Bronchial epithelial cell (primary cell): ENCODE results near the gene YES1. TPM values are rescaled to one million over a fixed set of nuclear protein-coding genes. Genes with fewer than 3 reads are reported as not detected.
"Not testable (repeated sequence)": the region's sequence is repeated elsewhere in the genome, so short reads cannot be mapped to it uniquely, and the experiment has no call there.

Experiments used
- DNase-seq: peaks from one replicate; pipeline ENCODE4 v3.0.0-alpha.2; 2010; ENCODE audit warnings: low read depth
- FAIRE-seq: peaks from 2 replicates; lab custom pipeline; 2011; peaks lifted over from hg19 to GRCh38; lab: Jason Lieb, UNC
- H3K27me3 ChIP-seq: 2 replicates; pipeline ENCODE4 v1.5.1; 2011; ENCODE audit warnings: low read length; ENCODE audit not compliant: control insufficient read depth, insufficient read depth
- H3K36me3 ChIP-seq: 2 replicates; pipeline ENCODE4 v1.5.1; 2011; ENCODE audit warnings: low read length; ENCODE audit not compliant: control insufficient read depth, insufficient read depth
- H3K4me3 ChIP-seq: 2 replicates; pipeline ENCODE4 v1.5.1; 2011; ENCODE audit warnings: mild to moderate bottlenecking, low read depth, low read length, control low read depth
- total RNA-seq: library from RNA; depleted of rRNA; stranded (reverse); fragments of >200 nt; gene quantifications from 2 replicates; pipeline ENCODE4 v1.2.1, GENCODE V29; 2014
- TF ChIP-seq, protein P1 (sequence below): IDR thresholded peaks from 2 replicates; pipeline ENCODE4 v1.5.1; 2011; ENCODE audit warnings: mild to moderate bottlenecking, moderate library complexity, low read length, control low read depth, inconsistent platforms; ENCODE audit not compliant: insufficient read depth, severe bottlenecking

Gene YES1
- total RNA-seq, 1 donor from 2014 or later = 165 TPM

- H3K4me3 ChIP-seq = no peak overlapping the region
- FAIRE-seq (no peak), DNase-seq (no peak)
- no peaks in the 10 kb centered on the region for H3K27me3 ChIP-seq
- no peaks in the 10 kb centered on the region for H3K36me3 ChIP-seq
- TF ChIP-seq, protein P1, sequence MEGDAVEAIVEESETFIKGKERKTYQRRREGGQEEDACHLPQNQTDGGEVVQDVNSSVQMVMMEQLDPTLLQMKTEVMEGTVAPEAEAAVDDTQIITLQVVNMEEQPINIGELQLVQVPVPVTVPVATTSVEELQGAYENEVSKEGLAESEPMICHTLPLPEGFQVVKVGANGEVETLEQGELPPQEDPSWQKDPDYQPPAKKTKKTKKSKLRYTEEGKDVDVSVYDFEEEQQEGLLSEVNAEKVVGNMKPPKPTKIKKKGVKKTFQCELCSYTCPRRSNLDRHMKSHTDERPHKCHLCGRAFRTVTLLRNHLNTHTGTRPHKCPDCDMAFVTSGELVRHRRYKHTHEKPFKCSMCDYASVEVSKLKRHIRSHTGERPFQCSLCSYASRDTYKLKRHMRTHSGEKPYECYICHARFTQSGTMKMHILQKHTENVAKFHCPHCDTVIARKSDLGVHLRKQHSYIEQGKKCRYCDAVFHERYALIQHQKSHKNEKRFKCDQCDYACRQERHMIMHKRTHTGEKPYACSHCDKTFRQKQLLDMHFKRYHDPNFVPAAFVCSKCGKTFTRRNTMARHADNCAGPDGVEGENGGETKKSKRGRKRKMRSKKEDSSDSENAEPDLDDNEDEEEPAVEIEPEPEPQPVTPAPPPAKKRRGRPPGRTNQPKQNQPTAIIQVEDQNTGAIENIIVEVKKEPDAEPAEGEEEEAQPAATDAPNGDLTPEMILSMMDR = no peak
Measured at GRCh38 chr18:766550-766860, 45.5 kb downstream of the YES1 start.

- Histone ChIP-seq H3K36me3 (no peaks in the 10 kb centered on the region), H3K27me3 (no peaks in the 10 kb centered on the region), H3K4me3 (no peak overlapping the region)
- DNase-seq (no peak), FAIRE-seq (no peak)
- TF ChIP-seq, protein P1 = no peak
Measured at GRCh38 chr18:765764-766549, 46.1 kb downstream of the YES1 start.

DNA sequence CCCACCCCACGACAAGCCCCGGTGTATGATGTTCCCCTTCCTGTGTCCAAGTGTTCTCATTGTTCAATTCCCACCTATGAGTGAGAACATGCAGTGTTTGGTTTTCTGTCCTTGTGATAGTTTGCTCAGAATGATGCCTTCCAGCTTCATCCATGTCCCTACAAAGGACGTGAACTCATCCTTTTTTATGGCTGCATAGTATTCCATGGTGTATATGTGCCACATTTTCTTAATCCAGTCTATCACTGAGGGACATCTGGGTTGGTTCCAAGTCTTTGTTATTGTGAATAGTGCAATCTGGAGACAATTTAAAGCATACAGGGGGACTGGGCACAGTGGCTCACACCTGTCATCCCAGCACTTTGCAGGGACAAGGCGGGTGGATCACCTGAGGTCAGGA, 52.2 kb downstream of the YES1 start:
- H3K4me3 ChIP-seq, DNase-seq, FAIRE-seq: not testable (repeated sequence)

GRCh38 chr18:755506-755905, 56.5 kb downstream of the YES1 start:
- Histone ChIP-seq H3K4me3 (no peak overlapping the region), H3K27me3 (no peaks in the 10 kb centered on the region), H3K36me3 (peaks cover 2% of the 10 kb centered on the region)
- no peak for FAIRE-seq
- DNase-seq = no peak
- TF ChIP-seq, protein P1 = no peak

More for the DNA sequence above, 52.2 kb downstream of the YES1 start:
- H3K27me3 ChIP-seq, H3K36me3 ChIP-seq: not testable (repeated sequence)

DNA sequence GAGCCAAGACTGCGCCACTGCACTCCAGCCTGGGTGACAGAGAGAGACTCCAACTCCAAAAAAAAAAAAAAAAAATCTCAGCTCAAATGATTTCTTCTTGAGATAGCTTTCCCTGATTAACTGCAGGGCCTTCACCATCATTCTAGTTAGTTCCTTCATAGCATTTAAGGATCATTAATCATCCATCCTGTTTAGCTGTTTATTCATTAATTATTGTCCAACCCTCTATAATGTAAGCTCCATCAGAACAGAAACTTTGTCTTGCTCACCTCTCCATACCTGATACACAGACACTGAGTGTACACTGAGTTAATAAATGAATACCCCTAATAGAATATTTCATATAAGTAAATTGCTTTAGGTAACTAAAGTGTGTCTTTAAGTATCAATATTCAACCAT, 57.4 kb downstream of the YES1 start:
- no peak overlapping the region for H3K4me3 ChIP-seq
- no peaks in the 10 kb centered on the region for H3K27me3 ChIP-seq
- TF ChIP-seq, protein P1 = no peak
- H3K36me3 ChIP-seq = peaks cover 2% of the 10 kb centered on the region
- FAIRE-seq (no peak), DNase-seq (no peak)

- H3K27me3 ChIP-seq = no peaks in the 10 kb centered on the region
- DNase-seq (no peak), FAIRE-seq (no peak)
- no peaks in the 10 kb centered on the region for H3K36me3 ChIP-seq
- TF ChIP-seq, protein P1 = no peak
- H3K4me3 ChIP-seq = no peak overlapping the region
Measured at GRCh38 chr18:750456-750855, 61.6 kb downstream of the YES1 start.
